GM23338 (cell line): Measurements from ENCODE around the gene SFT2D2. TPM values are rescaled to one million over a fixed set of nuclear protein-coding genes. Genes with fewer than 3 reads are reported as not detected.

Source experiments
- ATAC-seq: fragments of 200-7000 bp; cut with Tn5 transposase; 3 replicates; pipeline ENCODE4 v1.9.1; 2020
- DNase-seq: peaks from one replicate; pipeline ENCODE4 v3.0.0-alpha.2; 2015; ENCODE audit warnings: low spot score
- H2AFZ ChIP-seq: fragments of 200-600 bp; sonication (generic); 2 replicates; pipeline ENCODE4 v1.8.0; 2016; ENCODE audit warnings: antibody characterized with exemption, mild to moderate bottlenecking, moderate library complexity
- H3F3A ChIP-seq: fragments of 200-600 bp; sonication (generic); replicated peaks from 2 replicates; pipeline ENCODE4 v1.8.0; 2017; ENCODE audit warnings: antibody characterized with exemption, mixed run types, low read depth
- H3K27ac ChIP-seq: fragments of 200-600 bp; sonication (generic); 2 replicates; pipeline ENCODE4 v1.6.1; 2016; ENCODE audit warnings: low read depth
- H3K27me3 ChIP-seq: fragments of 200-600 bp; sonication (generic); 2 replicates; pipeline ENCODE4 v1.8.0; 2016; ENCODE audit warnings: mild to moderate bottlenecking, mixed run types, moderate library complexity; ENCODE audit not compliant: insufficient read depth
- H3K36me3 ChIP-seq: fragments of 200-600 bp; sonication (generic); 2 replicates; pipeline ENCODE4 v1.8.0; 2016; ENCODE audit warnings: mild to moderate bottlenecking; ENCODE audit not compliant: insufficient read depth
- H3K4me1 ChIP-seq: fragments of 200-600 bp; sonication (generic); 2 replicates; pipeline ENCODE4 v1.8.0; 2016; ENCODE audit warnings: mild to moderate bottlenecking, moderate library complexity; ENCODE audit not compliant: insufficient read depth
- H3K4me2 ChIP-seq: fragments of 200-600 bp; sonication (generic); 2 replicates; pipeline ENCODE4 v1.7.1; 2017; ENCODE audit warnings: mixed run types
- H3K4me3 ChIP-seq: fragments of 200-600 bp; sonication (generic); 2 replicates; pipeline ENCODE4 v1.6.1; 2016; ENCODE audit warnings: mixed run types
- H3K79me2 ChIP-seq: fragments of 200-600 bp; sonication (generic); replicated peaks from 2 replicates; pipeline ENCODE4 v1.8.0; 2017; ENCODE audit warnings: mild to moderate bottlenecking; ENCODE audit not compliant: insufficient read depth
- H3K9me2 ChIP-seq: fragments of 200-600 bp; sonication (generic); 2 replicates; pipeline ENCODE4 v1.8.0; 2017; ENCODE audit not compliant: insufficient read depth
- H4K20me1 ChIP-seq: fragments of 200-600 bp; sonication (generic); replicated peaks from 2 replicates; pipeline ENCODE4 v1.8.0; 2017; ENCODE audit warnings: mild to moderate bottlenecking; ENCODE audit not compliant: insufficient read depth
- H3K27ac Mint-ChIP-seq: 2 replicates; pipeline ENCODE4 v1.8.0; 2020; ENCODE audit warnings: inconsistent platforms, mild to moderate bottlenecking, moderate library complexity, mixed read lengths
- H3K27me3 Mint-ChIP-seq: 3 replicates; pipeline ENCODE4 v1.8.0; 2022; ENCODE audit warnings: low read depth, mild to moderate bottlenecking, moderate library complexity, mixed read lengths, inconsistent platforms; ENCODE audit not compliant: insufficient read depth, poor library complexity
- H3K36me3 Mint-ChIP-seq: 3 replicates; pipeline ENCODE4 v1.8.0; 2021; ENCODE audit warnings: low read depth, mild to moderate bottlenecking, inconsistent platforms, moderate library complexity, mixed read lengths
- H3K4me1 Mint-ChIP-seq: 3 replicates; pipeline ENCODE4 v1.8.0; 2020; ENCODE audit warnings: mild to moderate bottlenecking, inconsistent platforms, mixed read lengths
- H3K4me3 Mint-ChIP-seq: 3 replicates; pipeline ENCODE4 v1.8.0; 2021; ENCODE audit warnings: moderate library complexity, mild to moderate bottlenecking, inconsistent platforms, mixed read lengths
- H3K9me3 Mint-ChIP-seq: 3 replicates; pipeline ENCODE4 v1.8.0; 2020; ENCODE audit warnings: moderate library complexity, mild to moderate bottlenecking, inconsistent platforms, mixed read lengths
- EZH2 ChIP-seq: fragments of 200-600 bp; sonication (generic); IDR thresholded peaks from one replicate; pipeline ENCODE4 v1.8.0; 2017; ENCODE audit warnings: antibody characterized with exemption, mild to moderate bottlenecking, low read depth; ENCODE audit not compliant: unreplicated experiment
- NANOG ChIP-seq: IDR thresholded peaks from 2 replicates; pipeline ENCODE4 v1.6.1; 2016; ENCODE audit warnings: antibody characterized with exemption, borderline replicate concordance
- REST ChIP-seq: IDR thresholded peaks from one replicate; pipeline ENCODE4 v1.6.1; 2018; ENCODE audit warnings: antibody characterized with exemption; ENCODE audit not compliant: unreplicated experiment
- STAT1 ChIP-seq: IDR thresholded peaks from one replicate; pipeline ENCODE4 v1.6.1; 2016; ENCODE audit warnings: antibody characterized with exemption; ENCODE audit not compliant: unreplicated experiment
- ZNF114 ChIP-seq: fragments of 250-450 bp; sonication (Bioruptor Pico); IDR thresholded peaks from 2 replicates; pipeline ENCODE4 v1.5.0; 2020; ENCODE audit warnings: mild to moderate bottlenecking, moderate library complexity
- ZNF462 ChIP-seq: fragments of 250-450 bp; sonication (Bioruptor Pico); IDR thresholded peaks from 2 replicates; pipeline ENCODE4 v1.5.0; 2020; ENCODE audit warnings: mild to moderate bottlenecking, moderate library complexity
- polyA plus RNA-seq: library from polyadenylated mRNA; unstranded; fragments of >200 nt; fragmentation: Nextera tagmentation; extraction: Ambion mirVana; gene quantifications from 2 replicates; pipeline ENCODE4 v1.2.1, GENCODE V29; 2016
- total RNA-seq: library from RNA; depleted of rRNA; stranded (reverse); fragments of >200 nt; shearing (Covaris generic); gene quantifications from 2 replicates; pipeline ENCODE4 v1.2.3, GENCODE V29; 2014

SFT2D2 gene
- total and polyA plus RNA-seq, 2 experiments from 2014 or later = 7.6 to 27.2 TPM

GRCh38 chr1:168213349-168213748, 12.5 kb upstream of the SFT2D2 start:
- H3K36me3 ChIP-seq = peaks cover 7% of the 10 kb centered on the region; the same call in 1 of the 2 replicates
- H4K20me1 ChIP-seq = no peaks in the 10 kb centered on the region
- no peaks in the 10 kb centered on the region for H3K27me3 ChIP-seq
- peaks cover 9% of the 10 kb centered on the region for H3K4me1 ChIP-seq
- no peak for ATAC-seq
- DNase-seq = no peak
- no peak overlapping the region for H3K27ac ChIP-seq
- Mint-ChIP-seq H3K36me3 (peaks cover 9% of the 10 kb centered on the region; the same call in 2 of the 3 replicates), H3K9me3 (peaks cover 31% of the 10 kb centered on the region; the same call in 2 of the 3 replicates), H3K27me3 (no peaks in the 10 kb centered on the region), H3K27ac (no peak overlapping the region), H3K4me3 (no peak overlapping the region), H3K4me1 (peaks cover 9% of the 10 kb centered on the region)
- no peak overlapping the region for H3K4me2 ChIP-seq
- no peak for TF ChIP-seq EZH2
- no peak for TF ChIP-seq ZNF114
- TF ChIP-seq REST = no peak
- no peak for TF ChIP-seq NANOG
- H3K9me2 ChIP-seq = 0 out of 2 replicates have a peak, but pooled peaks cover 4% of the 10 kb centered on the region
- no peak overlapping the region for H3K4me3 ChIP-seq
- H3K79me2 ChIP-seq = no peaks in the 10 kb centered on the region
- H3F3A ChIP-seq = no peaks in the 10 kb centered on the region
- H2AFZ ChIP-seq = no peak overlapping the region

DNA sequence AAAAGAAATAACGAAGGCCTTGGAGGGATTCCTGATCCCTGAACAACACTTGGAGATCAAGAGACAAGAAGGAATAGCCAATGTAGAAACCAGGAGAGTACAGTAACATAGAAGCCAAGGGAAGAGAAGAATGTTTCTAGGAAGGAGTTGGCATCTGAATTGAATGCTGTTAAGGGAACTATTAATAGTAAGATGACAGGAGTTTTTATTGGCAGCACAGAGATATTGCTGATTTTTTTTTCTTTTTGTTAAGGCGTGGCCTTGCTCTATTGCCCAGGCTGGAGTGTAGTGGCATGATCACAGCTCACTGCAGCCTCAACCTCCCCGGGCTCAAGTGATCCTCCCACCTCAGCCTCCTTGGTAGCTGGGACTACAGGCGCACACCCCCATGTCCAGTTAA, 9.6 kb upstream of the SFT2D2 start:
- DNase-seq = no peak
- Mint-ChIP-seq H3K27me3 (no peaks in the 10 kb centered on the region), H3K4me1 (peaks cover 21% of the 10 kb centered on the region), H3K9me3 (peaks cover 16% of the 10 kb centered on the region; the same call in 2 of the 3 replicates), H3K36me3 (peaks cover 4% of the 10 kb centered on the region; the same call in 1 of the 3 replicates), H3K4me3 (no peak overlapping the region), H3K27ac (no peak overlapping the region)
- Histone ChIP-seq H3K4me3 (no peak overlapping the region), H3K27me3 (no peaks in the 10 kb centered on the region), H3K9me2 (0 out of 2 replicates have a peak, but pooled peaks cover 4% of the 10 kb centered on the region), H4K20me1 (no peaks in the 10 kb centered on the region), H2AFZ (0 out of 2 replicates have a peak overlapping the region, but pooled peaks have one; percentile 47), H3K36me3 (peaks cover 4% of the 10 kb centered on the region; the same call in 1 of the 2 replicates), H3F3A (no peaks in the 10 kb centered on the region), H3K79me2 (no peaks in the 10 kb centered on the region), H3K27ac (no peak overlapping the region), H3K4me1 (peaks cover 19% of the 10 kb centered on the region), H3K4me2 (no peak overlapping the region)
- no peak for ATAC-seq
- TF ChIP-seq NANOG = no peak
- no peak for TF ChIP-seq EZH2
- no peak for TF ChIP-seq REST
- no peak for TF ChIP-seq STAT1
- TF ChIP-seq ZNF462 (CRISPR knock-in tag) = no peak
